K562 (cell line): ENCODE results near the gene DNAH10. TPM values are rescaled to one million over a fixed set of nuclear protein-coding genes. Genes with fewer than 3 reads are reported as not detected.
A peak's percentile ranks its signal among the peaks of the same experiment; 100 is the strongest.

Source experiments
- ATAC-seq: fragments of 200-7000 bp; cut with Tn5 transposase; 3 replicates; pipeline ENCODE4 v1.9.1; 2020; ENCODE audit warnings: moderate library complexity
- BruUV-seq: library from RNA; stranded (reverse); fragments of 400-500 nt; replicated peaks from 2 replicates; lab custom pipeline; 2021; lab: Mats Ljungman, UMichigan
- CTCF ChIA-PET: fragments of 300-600 bp; formaldehyde crosslinking; extraction: SDS; loops from one replicate; lab custom pipeline; 2021; ENCODE audit warnings: low intra/inter-chr PET ratio; lab: Yijun Ruan, JAX
- POLR2A ChIA-PET: fragments of 300-600, 350-650 bp; sonication (Branson Sonifier 250); formaldehyde crosslinking; extraction: SDS; loops from one replicate; lab custom pipeline; 2021; ENCODE audit warnings: antibody characterized with exemption, inconsistent platforms; lab: Yijun Ruan, JAX
- DNase-seq, 4 experiments: peaks; one replicate each; pipeline versions ENCODE4 v3.0.0 to v3.0.0-alpha.2; 2011 to 2018; ENCODE audit warnings: low spot score in 3 of 4, mixed read lengths in 3 of 4; ENCODE audit errors: extremely low read depth in 1 of 4
- FAIRE-seq: peaks from 2 replicates; lab custom pipeline; 2011; peaks lifted over from hg19 to GRCh38; lab: Jason Lieb, UNC
- H2AFZ ChIP-seq: 2 replicates; pipeline ENCODE4 v1.6.0; 2011; ENCODE audit warnings: low read depth, low read length, control low read depth, inconsistent platforms
- H3K27ac ChIP-seq: fragments of 200-600 bp; 3 replicates; pipeline ENCODE4 v1.8.0; 2011; ENCODE audit warnings: low read depth, mild to moderate bottlenecking, control low read depth, inconsistent platforms, low read length, moderate library complexity, mixed read lengths; ENCODE audit errors: extremely low read depth
- H3K27me3 ChIP-seq, 2 experiments: fragments of 300-600 bp in 1 of 2; 2 replicates in 1 of 2; 3 replicates in 1 of 2; pipeline versions ENCODE4 v1.6.0 to v1.8.0; 2011; ENCODE audit warnings: inconsistent platforms in 2 of 2, low read length in 2 of 2, mild to moderate bottlenecking in 1 of 2, mixed read lengths in 1 of 2, moderate library complexity in 1 of 2; ENCODE audit not compliant: control insufficient read depth in 2 of 2, insufficient read depth in 2 of 2
- H3K36me3 ChIP-seq: fragments of 300-600 bp; 3 replicates; pipeline ENCODE4 v1.8.0; 2011; ENCODE audit warnings: mild to moderate bottlenecking, low read length, inconsistent platforms; ENCODE audit not compliant: control insufficient read depth, insufficient read depth
- H3K4me1 ChIP-seq, 2 experiments: fragments of 200-600 bp in 1 of 2; replicated peaks in 1 of 2; 2 replicates in 1 of 2; 3 replicates in 1 of 2; pipeline versions ENCODE4 v1.5.1 to v1.8.0; 2011; ENCODE audit warnings: inconsistent platforms in 2 of 2, low read length in 2 of 2, mild to moderate bottlenecking in 1 of 2, mixed read lengths in 1 of 2, moderate library complexity in 1 of 2; ENCODE audit not compliant: control insufficient read depth in 2 of 2, insufficient read depth in 2 of 2
- H3K4me2 ChIP-seq: 2 replicates; pipeline ENCODE4 v1.6.1; 2011; ENCODE audit warnings: low read length, control low read depth, inconsistent platforms, mixed read lengths; ENCODE audit not compliant: insufficient read depth
- H3K4me3 ChIP-seq: fragments of 200-600 bp; sonication (generic), shearing (Covaris generic); 2 replicates; pipeline ENCODE4 v1.5.1; 2016; ENCODE audit warnings: control low read depth, inconsistent platforms
- H3K79me2 ChIP-seq: fragments of 200-600 bp; 3 replicates; pipeline ENCODE4 v1.8.0; 2011; ENCODE audit warnings: low read length, inconsistent platforms; ENCODE audit not compliant: control insufficient read depth, insufficient read depth
- H3K9ac ChIP-seq, 2 experiments: 2 replicates each; pipeline versions ENCODE4 v1.6.0 to v1.6.1; 2011; ENCODE audit warnings: low read depth in 2 of 2, low read length in 2 of 2, control low read depth in 1 of 2, inconsistent platforms in 1 of 2, mild to moderate bottlenecking in 1 of 2, mixed read lengths in 1 of 2; ENCODE audit not compliant: insufficient read depth in 1 of 2
- H3K9me1 ChIP-seq: one replicate; pipeline ENCODE4 v1.6.0; 2011; ENCODE audit warnings: inconsistent platforms, mild to moderate bottlenecking, low read length, moderate library complexity; ENCODE audit not compliant: control insufficient read depth, insufficient read depth
- H3K9me3 ChIP-seq: replicated peaks from 2 replicates; pipeline ENCODE4 v1.5.1; 2011; ENCODE audit warnings: low read depth, low read length, inconsistent platforms; ENCODE audit not compliant: control insufficient read depth, insufficient read depth
- H4K20me1 ChIP-seq: replicated peaks from 2 replicates; pipeline ENCODE4 v1.6.1; 2011; ENCODE audit warnings: low read length, inconsistent platforms, mixed read lengths; ENCODE audit not compliant: control insufficient read depth, insufficient read depth
- CEBPB ChIP-seq: fragments of 450-650 bp; IDR thresholded peaks from 2 replicates; pipeline ENCODE4 v1.6.1; 2016; ENCODE audit warnings: missing genetic modification characterization, missing compliant biosample characterization
- CEBPG ChIP-seq, 3 experiments: fragments of 200-800 bp in 1 of 3; sonication (Bioruptor generic) in 1 of 3; sonication (generic) in 1 of 3; formaldehyde crosslinking in 1 of 3; IDR thresholded peaks in 2 of 3; conservative IDR thresholded peaks in 1 of 3; 2 replicates each; pipeline versions ENCODE4 v1.6.1 to v1.8.0; 2016 to 2022; ENCODE audit warnings: missing compliant biosample characterization in 2 of 3, missing genetic modification characterization in 2 of 3, mild to moderate bottlenecking in 1 of 3, missing genetic modification reagents in 1 of 3
- HDAC3 ChIP-seq: fragments of 450-650 bp; IDR thresholded peaks from 2 replicates; pipeline ENCODE4 v1.6.1; 2018; ENCODE audit warnings: borderline replicate concordance, mild to moderate bottlenecking, moderate library complexity; ENCODE audit not compliant: partially characterized antibody
- WGBS: fragments of 100-300 bp; shearing (Covaris generic); methylation state at CpG from one replicate; pipeline ENCODE4 v1.1.6; 2016; ENCODE audit warnings: low coverage, mixed read lengths; ENCODE audit not compliant: insufficient coverage; ENCODE audit errors: missing lambda C conversion rate; 5-methylcytosine and 5-hydroxymethylcytosine counted together
- in situ Hi-C: fragments of 300-500 bp; cut with MboI; formaldehyde crosslinking; loops from 4 replicates; pipeline ENCODE4 v1.15.0; 2018; ENCODE audit warnings: inconsistent platforms, mixed read lengths
- intact Hi-C: fragments of 100-400 bp; cut with micrococcal nuclease; formaldehyde crosslinking; loops from 2 replicates; pipeline ENCODE4 v1.14.2; 2022
- polyA plus RNA-seq, 8 experiments: library from polyadenylated mRNA; depleted of rRNA in 4 of 8; stranded (reverse) in 5 of 8; unstranded in 3 of 8; fragments of >200 nt; fragmentation: Nextera tagmentation in 2 of 8; fragmentation: Illumina TruSeq in 1 of 8; extraction: Ambion mirVana in 2 of 8; extraction: Trizol in 1 of 8; gene quantifications; 2 replicates each; pipeline versions ENCODE4 v1.2.1 to v1.2.3, GENCODE V29; 2011 to 2014; ENCODE audit warnings: inconsistent platforms in 1 of 8, missing spikeins in 1 of 8
- total RNA-seq, 7 experiments: library from RNA; depleted of rRNA in 6 of 7; stranded (reverse); fragments of >200 nt in 6 of 7; fragmentation: Illumina TruSeq in 2 of 7; extraction: Trizol in 2 of 7; gene quantifications; 2 replicates each; pipeline versions ENCODE4 v1.2.1 to v1.2.3, GENCODE V29; 2011 to 2021; ENCODE audit warnings: low replicate concordance in 1 of 7
- TF ChIP-seq, protein P1 (sequence below): fragments of 150-350 bp; conservative IDR thresholded peaks from 2 replicates; pipeline ENCODE4 v1.6.1; 2014; ENCODE audit warnings: low read length
- TF ChIP-seq, protein P2 (sequence below): fragments of 250-450 bp; sonication (Bioruptor Pico); IDR thresholded peaks from 2 replicates; pipeline ENCODE4 v1.6.1; 2021; ENCODE audit warnings: mild to moderate bottlenecking

The DNAH10 gene
- total and polyA plus RNA-seq, 9 of the 15 experiments (the other 6 are each of a cell fraction or from before 2014, with no cell fraction given), result 0.01 to 0.06 (median 0.04) TPM; not detected in 1

DNA sequence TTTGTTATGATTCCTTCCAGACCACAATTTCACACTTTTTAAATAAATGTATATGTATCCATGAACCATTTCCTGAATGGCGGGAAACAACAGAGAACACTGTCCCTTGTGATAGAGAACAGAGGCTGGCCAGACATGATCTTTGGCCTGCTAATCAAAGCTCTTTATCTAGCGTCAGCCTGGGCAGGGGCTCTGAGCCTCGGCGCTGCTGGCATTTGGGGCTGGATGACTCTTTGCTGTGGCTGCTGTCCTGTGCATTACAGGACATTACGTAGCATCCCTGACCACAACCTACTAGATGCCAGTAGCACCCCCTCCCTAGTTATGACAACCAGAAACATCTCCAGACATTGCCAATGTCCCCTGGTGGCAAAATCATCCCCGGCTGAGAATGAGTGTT, 77.7 kb downstream of the DNAH10 start (continued):
- TF ChIP-seq, protein P1, sequence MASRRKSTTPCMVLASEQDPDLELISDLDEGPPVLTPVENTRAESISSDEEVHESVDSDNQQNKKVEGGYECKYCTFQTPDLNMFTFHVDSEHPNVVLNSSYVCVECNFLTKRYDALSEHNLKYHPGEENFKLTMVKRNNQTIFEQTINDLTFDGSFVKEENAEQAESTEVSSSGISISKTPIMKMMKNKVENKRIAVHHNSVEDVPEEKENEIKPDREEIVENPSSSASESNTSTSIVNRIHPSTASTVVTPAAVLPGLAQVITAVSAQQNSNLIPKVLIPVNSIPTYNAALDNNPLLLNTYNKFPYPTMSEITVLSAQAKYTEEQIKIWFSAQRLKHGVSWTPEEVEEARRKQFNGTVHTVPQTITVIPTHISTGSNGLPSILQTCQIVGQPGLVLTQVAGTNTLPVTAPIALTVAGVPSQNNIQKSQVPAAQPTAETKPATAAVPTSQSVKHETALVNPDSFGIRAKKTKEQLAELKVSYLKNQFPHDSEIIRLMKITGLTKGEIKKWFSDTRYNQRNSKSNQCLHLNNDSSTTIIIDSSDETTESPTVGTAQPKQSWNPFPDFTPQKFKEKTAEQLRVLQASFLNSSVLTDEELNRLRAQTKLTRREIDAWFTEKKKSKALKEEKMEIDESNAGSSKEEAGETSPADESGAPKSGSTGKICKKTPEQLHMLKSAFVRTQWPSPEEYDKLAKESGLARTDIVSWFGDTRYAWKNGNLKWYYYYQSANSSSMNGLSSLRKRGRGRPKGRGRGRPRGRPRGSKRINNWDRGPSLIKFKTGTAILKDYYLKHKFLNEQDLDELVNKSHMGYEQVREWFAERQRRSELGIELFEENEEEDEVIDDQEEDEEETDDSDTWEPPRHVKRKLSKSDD, result no peak
- no peak for TF ChIP-seq HDAC3

DNA sequence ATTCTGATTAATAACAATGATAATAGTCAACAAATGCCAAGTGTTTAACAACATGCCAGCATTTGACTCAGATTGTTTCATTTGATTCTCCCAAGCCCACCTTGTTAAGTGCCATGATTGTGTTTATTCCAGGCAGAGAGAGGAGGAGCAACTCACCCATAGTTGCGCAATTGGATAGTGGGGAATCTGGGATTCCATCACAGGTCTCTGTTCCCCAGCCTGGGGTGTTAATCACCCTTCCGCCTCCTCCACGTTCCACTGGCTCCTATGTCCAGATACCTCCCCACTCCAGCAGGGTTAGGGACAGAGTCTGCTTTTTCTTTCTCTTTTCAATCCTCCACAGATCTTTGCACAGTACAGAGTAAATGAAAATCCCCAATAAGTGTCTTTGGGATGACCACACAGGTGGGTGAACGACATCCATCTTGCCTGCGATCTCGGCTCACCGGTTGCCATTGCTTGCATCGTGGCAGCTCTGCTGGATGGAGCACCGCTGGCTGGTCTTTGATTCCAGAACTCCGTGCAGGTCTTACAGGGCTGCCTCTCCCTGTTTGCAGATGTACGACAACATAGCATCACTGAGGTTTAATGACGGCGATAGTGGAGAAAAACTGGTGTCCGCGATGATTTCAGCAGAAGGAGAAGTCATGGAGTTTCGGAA, 78.8 kb downstream of the DNAH10 start:
- DNase-seq, result no peak
- H3K9me3 ChIP-seq, result no peaks in the 10 kb centered on the region
- intact Hi-C loops, result loop anchor here (5.0 kb wide), 1 partner anchor 34 kb away; no protein-coding TSS in a partner anchor
- 43% methylated on average over 16 of the region's 16 CpGs for WGBS
- H3K27me3 ChIP-seq, result peaks cover 3 to 27% of the 10 kb centered on the region in 2 experiments; a peak in 4 of 5 replicates
- no peak overlapping the region for H2AFZ ChIP-seq
- TF ChIP-seq CEBPB (tag), result peak; percentile 92
- TF ChIP-seq, protein P2, sequence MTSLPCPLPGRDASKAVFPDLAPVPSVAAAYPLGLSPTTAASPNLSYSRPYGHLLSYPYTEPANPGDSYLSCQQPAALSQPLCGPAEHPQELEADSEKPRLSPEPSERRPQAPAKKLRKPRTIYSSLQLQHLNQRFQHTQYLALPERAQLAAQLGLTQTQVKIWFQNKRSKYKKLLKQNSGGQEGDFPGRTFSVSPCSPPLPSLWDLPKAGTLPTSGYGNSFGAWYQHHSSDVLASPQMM (CRISPR knock-in tag), result no peak
- TF ChIP-seq CEBPG (CRISPR knock-in tag; IDR thresholded peaks at IDR 0.05), result peak; percentile 57
- TF ChIP-seq CEBPG (tag; conservative IDR thresholded peaks at IDR 0.05 in 1 of 2, IDR thresholded peaks at IDR 0.05 in 1 of 2), result peak; percentile 70 to 75
- no peak overlapping the region for H3K27ac ChIP-seq
- no peak overlapping the region for H3K4me3 ChIP-seq
- peaks cover 5% of the 10 kb centered on the region in 2 experiments; a peak in 2 of 5 replicates for H3K4me1 ChIP-seq
- ATAC-seq, result no peak
- H3K9ac ChIP-seq, result no peak overlapping the region; a peak in 1 of 4 replicates
- no peaks in the 10 kb centered on the region for H3K36me3 ChIP-seq
- in situ Hi-C loops, result no loop called here
- ChIA-PET CTCF (no interaction called here), POLR2A (interaction anchor here (1.3 kb wide), 1 partner anchor 12 kb away, joined by 5 read pairs; no protein-coding TSS in a partner anchor)
- H3K79me2 ChIP-seq, result no peaks in the 10 kb centered on the region
- BruUV-seq, result no TSS peak
- H3K9me1 ChIP-seq, result no peaks in the 10 kb centered on the region
- H4K20me1 ChIP-seq, result no peaks in the 10 kb centered on the region
- no peak overlapping the region for H3K4me2 ChIP-seq
- FAIRE-seq, result no peak
